ENCODE measurements around the gene CHSY1.

Gene CHSY1

GRCh38 chr15:101266034-101266433, 14.2 kb upstream of the CHSY1 start:
- Histone ChIP-seq H3K4me3 (IDR thresholded peaks at IDR 0.05; ENCODE audit: insufficient read depth, low read depth, low read length) (no peak overlapping the region), H3K27me3 (ENCODE audit: insufficient read depth, low read depth) (no peaks in the 10 kb centered on the region), H3K4me1 (ENCODE audit: low read depth, poor library complexity, severe bottlenecking) (peaks cover 43% of the 10 kb centered on the region), H2AFZ (ENCODE audit: low read depth) (no peak overlapping the region), H3K27ac (peak overlapping the region; percentile 78), H3K36me3 (ENCODE audit: insufficient read depth) (0 out of 2 replicates have a peak, but pooled peaks cover 2% of the 10 kb centered on the region), H3K79me2 (ENCODE audit: insufficient read depth, low read depth) (no peaks in the 10 kb centered on the region), H3K9ac (no peak overlapping the region; the same call in 1 of the 2 replicates), H4K20me1 (ENCODE audit: insufficient read depth) (no peaks in the 10 kb centered on the region), H3K4me2 (peak overlapping the region; percentile 59; the same call in 1 of the 2 replicates)
- no peak for TF ChIP-seq CTCF (conservative IDR thresholded peaks at IDR 0.05; ENCODE audit: low read depth, low read length)

- peaks cover 44% of the 10 kb centered on the region for H3K4me1 ChIP-seq (ENCODE audit: low read depth, poor library complexity, severe bottlenecking)
- H3K27ac ChIP-seq, result peak overlapping the region; percentile 78
- no peaks in the 10 kb centered on the region for H3K36me3 ChIP-seq (ENCODE audit: insufficient read depth)
- peak overlapping the region; percentile 59 for H3K4me2 ChIP-seq
- H3K79me2 ChIP-seq (ENCODE audit: insufficient read depth, low read depth), result no peaks in the 10 kb centered on the region
- H2AFZ ChIP-seq (ENCODE audit: low read depth), result peak overlapping the region; percentile 51; the same call in 1 of the 2 replicates
- peak overlapping the region; percentile 39; the same call in 1 of the 2 replicates for H3K9ac ChIP-seq
- no peak for TF ChIP-seq CTCF (conservative IDR thresholded peaks at IDR 0.05; ENCODE audit: low read depth, low read length)
- no peaks in the 10 kb centered on the region for H4K20me1 ChIP-seq (ENCODE audit: insufficient read depth)
- no peaks in the 10 kb centered on the region for H3K27me3 ChIP-seq (ENCODE audit: insufficient read depth, low read depth)
- no peak overlapping the region for H3K4me3 ChIP-seq (IDR thresholded peaks at IDR 0.05; ENCODE audit: insufficient read depth, low read depth, low read length)
These were observed 13.2 kb upstream of the CHSY1 start for GRCh38 chr15:101264911-101265641.

- peak overlapping the region; percentile 59; the same call in 1 of the 2 replicates for H3K4me2 ChIP-seq
- H4K20me1 ChIP-seq (ENCODE audit: insufficient read depth), result no peaks in the 10 kb centered on the region
- H3K27ac ChIP-seq, result peak overlapping the region; percentile 78; the same call in 1 of the 2 replicates
- H3K79me2 ChIP-seq (ENCODE audit: insufficient read depth, low read depth), result no peaks in the 10 kb centered on the region
- no peak overlapping the region for H3K9ac ChIP-seq
- no peaks in the 10 kb centered on the region for H3K27me3 ChIP-seq (ENCODE audit: insufficient read depth, low read depth)
- H3K4me1 ChIP-seq (ENCODE audit: low read depth, poor library complexity, severe bottlenecking), result peaks cover 51% of the 10 kb centered on the region
- TF ChIP-seq CTCF (conservative IDR thresholded peaks at IDR 0.05; ENCODE audit: low read depth, low read length), result no peak
- no peaks in the 10 kb centered on the region for H3K36me3 ChIP-seq (ENCODE audit: insufficient read depth)
- H3K4me3 ChIP-seq (IDR thresholded peaks at IDR 0.05; ENCODE audit: insufficient read depth, low read depth, low read length), result no peak overlapping the region
- no peak overlapping the region for H2AFZ ChIP-seq (ENCODE audit: low read depth)
These were observed 12.2 kb upstream of the CHSY1 start for GRCh38 chr15:101264011-101264410.

GRCh38 chr15:101262551-101262950, 10.7 kb upstream of the CHSY1 start:
- no peak overlapping the region for H3K9ac ChIP-seq
- H3K27ac ChIP-seq, result no peak overlapping the region
- H3K4me2 ChIP-seq, result no peak overlapping the region
- no peak for TF ChIP-seq CTCF (conservative IDR thresholded peaks at IDR 0.05; ENCODE audit: low read depth, low read length)
- peaks cover 66% of the 10 kb centered on the region for H3K4me1 ChIP-seq (ENCODE audit: low read depth, poor library complexity, severe bottlenecking)
- H3K4me3 ChIP-seq (IDR thresholded peaks at IDR 0.05; ENCODE audit: insufficient read depth, low read depth, low read length), result no peak overlapping the region
- H3K79me2 ChIP-seq (ENCODE audit: insufficient read depth, low read depth), result no peaks in the 10 kb centered on the region
- no peak overlapping the region for H2AFZ ChIP-seq (ENCODE audit: low read depth)
- H3K27me3 ChIP-seq (ENCODE audit: insufficient read depth, low read depth), result no peaks in the 10 kb centered on the region
- H3K36me3 ChIP-seq (ENCODE audit: insufficient read depth), result no peaks in the 10 kb centered on the region
- H4K20me1 ChIP-seq (ENCODE audit: insufficient read depth), result no peaks in the 10 kb centered on the region

All from KMS-11 (cell line).